ENCODE measurements around the gene FARSB. TPM values are rescaled to one million over a fixed set of nuclear protein-coding genes. Genes with fewer than 3 reads are reported as not detected.

Gene FARSB
- total RNA-seq, 1 experiment from 2014 or later = 32.9 TPM

- H3K9me3 ChIP-seq (ENCODE audit: low read length) = no peaks in the 10 kb centered on the region
- H3K9me2 ChIP-seq (replicated peaks; ENCODE audit: low read length) = no peaks in the 10 kb centered on the region
- intact Hi-C loops (cut with micrococcal nuclease) = no loop called here
- CTCF ChIA-PET = no interaction called here
- no peak overlapping the region for H3K4me3 ChIP-seq (ENCODE audit: low read length)
- H4K20me1 ChIP-seq (ENCODE audit: low read length) = no peaks in the 10 kb centered on the region
- no peaks in the 10 kb centered on the region for H3K36me3 ChIP-seq (ENCODE audit: low read depth, low read length)
- TF ChIP-seq EZH2phosphoT487 (IDR thresholded peaks at IDR 0.05; ENCODE audit: borderline replicate concordance, low read length) = no peak
- no peak for TF ChIP-seq EZH2 (IDR thresholded peaks at IDR 0.05; ENCODE audit: low read length, unreplicated experiment)
- no peak for TF ChIP-seq CTCF (conservative IDR thresholded peaks at IDR 0.05; ENCODE audit: low read depth, low read length)
- POLR2A ChIA-PET (ENCODE audit: unreplicated experiment) = no interaction called here
- no peaks in the 10 kb centered on the region for H3K4me1 ChIP-seq (ENCODE audit: insufficient read depth, low read length)
- H3F3A ChIP-seq (ENCODE audit: low read length, unreplicated experiment) = no peaks in the 10 kb centered on the region
- no peak overlapping the region for H3K4me2 ChIP-seq (ENCODE audit: low read length)
- no peak overlapping the region for H3K9ac ChIP-seq (ENCODE audit: low read length)
- no peak overlapping the region for H2AFZ ChIP-seq (ENCODE audit: low read length)
- H3K27ac ChIP-seq (ENCODE audit: low read length) = no peak overlapping the region
- BruUV-seq (replicated peaks) = no TSS peak
- no peak for ATAC-seq
- DNase-seq = no peak
- H3K27me3 ChIP-seq (ENCODE audit: low read length) = peaks cover 69% of the 10 kb centered on the region
- H3K79me2 ChIP-seq (ENCODE audit: low read length) = no peaks in the 10 kb centered on the region
Observed at GRCh38 chr2:222548992-222549391, 106.9 kb downstream of the FARSB start.

GRCh38 chr2:222547083-222547482, 108.8 kb downstream of the FARSB start:
- Histone ChIP-seq H3K9ac (ENCODE audit: low read length) (no peak overlapping the region), H3K4me1 (ENCODE audit: insufficient read depth, low read length) (no peaks in the 10 kb centered on the region), H3K4me2 (ENCODE audit: low read length) (no peak overlapping the region), H2AFZ (ENCODE audit: low read length) (no peak overlapping the region), H3F3A (ENCODE audit: low read length, unreplicated experiment) (no peaks in the 10 kb centered on the region), H4K20me1 (ENCODE audit: low read length) (no peaks in the 10 kb centered on the region), H3K9me3 (ENCODE audit: low read length) (no peaks in the 10 kb centered on the region), H3K79me2 (ENCODE audit: low read length) (no peaks in the 10 kb centered on the region), H3K4me3 (ENCODE audit: low read length) (no peak overlapping the region), H3K9me2 (replicated peaks; ENCODE audit: low read length) (no peaks in the 10 kb centered on the region), H3K27me3 (ENCODE audit: low read length) (peaks cover 66% of the 10 kb centered on the region), H3K27ac (ENCODE audit: low read length) (no peak overlapping the region), H3K36me3 (ENCODE audit: low read depth, low read length) (no peaks in the 10 kb centered on the region)
- CTCF ChIA-PET = no interaction called here
- ATAC-seq (no peak), DNase-seq (no peak)
- TF ChIP-seq CTCF (conservative IDR thresholded peaks at IDR 0.05; ENCODE audit: low read depth, low read length) = no peak
- TF ChIP-seq EZH2phosphoT487 (IDR thresholded peaks at IDR 0.05; ENCODE audit: borderline replicate concordance, low read length) = no peak
- no peak for TF ChIP-seq EZH2 (IDR thresholded peaks at IDR 0.05; ENCODE audit: low read length, unreplicated experiment)
- no TSS peak for BruUV-seq (replicated peaks)
- POLR2A ChIA-PET (ENCODE audit: unreplicated experiment) = no interaction called here
- intact Hi-C loops (cut with micrococcal nuclease) = no loop called here

GRCh38 chr2:222545823-222546795, 109.8 kb downstream of the FARSB start:
- no peaks in the 10 kb centered on the region for H3K79me2 ChIP-seq (ENCODE audit: low read length)
- H3K4me3 ChIP-seq (ENCODE audit: low read length) = no peak overlapping the region
- H2AFZ ChIP-seq (ENCODE audit: low read length) = no peak overlapping the region
- no TSS peak for BruUV-seq (replicated peaks)
- intact Hi-C loops (cut with micrococcal nuclease) = no loop called here
- ATAC-seq (no peak), DNase-seq (no peak)
- H3K4me1 ChIP-seq (ENCODE audit: insufficient read depth, low read length) = no peaks in the 10 kb centered on the region
- no peak overlapping the region for H3K4me2 ChIP-seq (ENCODE audit: low read length)
- peaks cover 65% of the 10 kb centered on the region for H3K27me3 ChIP-seq (ENCODE audit: low read length)
- CTCF ChIA-PET = no interaction called here
- H4K20me1 ChIP-seq (ENCODE audit: low read length) = no peaks in the 10 kb centered on the region
- TF ChIP-seq EZH2phosphoT487 (IDR thresholded peaks at IDR 0.05; ENCODE audit: borderline replicate concordance, low read length) = no peak
- no peak for TF ChIP-seq EZH2 (IDR thresholded peaks at IDR 0.05; ENCODE audit: low read length, unreplicated experiment)
- no peak for TF ChIP-seq CTCF (conservative IDR thresholded peaks at IDR 0.05; ENCODE audit: low read depth, low read length)
- H3F3A ChIP-seq (ENCODE audit: low read length, unreplicated experiment) = no peaks in the 10 kb centered on the region
- H3K27ac ChIP-seq (ENCODE audit: low read length) = no peak overlapping the region
- POLR2A ChIA-PET (ENCODE audit: unreplicated experiment) = no interaction called here
- no peak overlapping the region for H3K9ac ChIP-seq (ENCODE audit: low read length)
- H3K36me3 ChIP-seq (ENCODE audit: low read depth, low read length) = no peaks in the 10 kb centered on the region
- H3K9me3 ChIP-seq (ENCODE audit: low read length) = no peaks in the 10 kb centered on the region
- no peaks in the 10 kb centered on the region for H3K9me2 ChIP-seq (replicated peaks; ENCODE audit: low read length)
